ENCODE measurements around the gene ALAS1.

The ALAS1 gene

DNA sequence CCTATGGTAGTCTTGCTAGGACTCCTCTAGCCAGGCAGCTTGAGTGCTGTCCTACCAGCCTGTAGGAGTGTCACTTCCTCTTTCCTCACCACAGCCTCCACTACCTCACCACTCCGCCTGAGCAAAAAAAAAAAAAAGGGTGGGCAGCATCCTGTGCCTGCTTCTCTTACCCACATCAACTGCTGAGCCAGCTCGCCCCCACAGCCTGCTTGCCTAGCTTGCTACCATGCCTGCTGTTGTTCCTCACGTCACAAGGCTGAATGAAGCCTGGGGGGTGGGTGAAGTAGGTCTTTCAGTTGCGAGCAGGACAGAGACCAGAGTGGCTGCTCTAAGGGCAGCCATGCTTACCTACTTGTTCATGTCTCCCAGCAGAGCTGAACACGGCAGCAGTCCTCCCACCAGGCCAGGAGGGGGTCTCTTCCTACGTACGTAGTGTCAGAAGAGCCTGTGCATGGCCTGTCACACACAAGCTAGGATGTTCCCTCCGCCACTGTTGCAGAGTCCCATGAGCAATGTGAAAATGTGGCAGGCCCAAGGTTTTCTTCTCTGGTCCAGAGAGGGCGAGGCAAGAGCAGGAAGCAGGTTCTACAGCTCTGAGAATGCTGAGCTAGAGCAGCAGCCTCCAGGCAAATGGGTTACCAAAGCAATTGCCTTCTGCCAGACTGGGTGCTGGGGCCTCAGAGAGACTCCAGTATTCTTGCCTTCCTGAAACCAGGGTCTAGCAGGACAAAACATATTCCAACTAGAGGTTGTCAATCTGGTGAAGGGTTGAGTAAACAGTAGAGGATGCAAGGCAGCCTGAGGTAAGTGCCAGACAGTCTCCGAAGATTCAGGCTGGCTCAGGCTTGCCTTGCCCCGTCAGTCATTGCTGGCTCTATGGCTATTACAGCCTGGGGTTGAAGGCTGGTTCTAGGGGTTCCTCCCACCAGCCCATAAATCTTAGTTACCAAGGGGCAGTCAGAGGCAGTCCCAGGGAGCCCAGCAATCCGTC lies 55.6 kb downstream of the ALAS1 start:
- no peaks in the 10 kb centered on the region for H3K79me2 ChIP-seq (ENCODE audit: insufficient read depth, low read depth)
- H3K9ac ChIP-seq: no peak overlapping the region
- H3K4me2 ChIP-seq: peak overlapping the region; percentile 48; the same call in 1 of the 2 replicates
- H3K4me1 ChIP-seq (ENCODE audit: low read depth, poor library complexity, severe bottlenecking): peaks cover 33% of the 10 kb centered on the region
- TF ChIP-seq, protein P1, sequence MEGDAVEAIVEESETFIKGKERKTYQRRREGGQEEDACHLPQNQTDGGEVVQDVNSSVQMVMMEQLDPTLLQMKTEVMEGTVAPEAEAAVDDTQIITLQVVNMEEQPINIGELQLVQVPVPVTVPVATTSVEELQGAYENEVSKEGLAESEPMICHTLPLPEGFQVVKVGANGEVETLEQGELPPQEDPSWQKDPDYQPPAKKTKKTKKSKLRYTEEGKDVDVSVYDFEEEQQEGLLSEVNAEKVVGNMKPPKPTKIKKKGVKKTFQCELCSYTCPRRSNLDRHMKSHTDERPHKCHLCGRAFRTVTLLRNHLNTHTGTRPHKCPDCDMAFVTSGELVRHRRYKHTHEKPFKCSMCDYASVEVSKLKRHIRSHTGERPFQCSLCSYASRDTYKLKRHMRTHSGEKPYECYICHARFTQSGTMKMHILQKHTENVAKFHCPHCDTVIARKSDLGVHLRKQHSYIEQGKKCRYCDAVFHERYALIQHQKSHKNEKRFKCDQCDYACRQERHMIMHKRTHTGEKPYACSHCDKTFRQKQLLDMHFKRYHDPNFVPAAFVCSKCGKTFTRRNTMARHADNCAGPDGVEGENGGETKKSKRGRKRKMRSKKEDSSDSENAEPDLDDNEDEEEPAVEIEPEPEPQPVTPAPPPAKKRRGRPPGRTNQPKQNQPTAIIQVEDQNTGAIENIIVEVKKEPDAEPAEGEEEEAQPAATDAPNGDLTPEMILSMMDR (conservative IDR thresholded peaks at IDR 0.05; ENCODE audit: low read depth, low read length): no peak
- no peak overlapping the region for H2AFZ ChIP-seq (ENCODE audit: low read depth)
- H4K20me1 ChIP-seq (ENCODE audit: insufficient read depth): no peaks in the 10 kb centered on the region
- no peaks in the 10 kb centered on the region for H3K27me3 ChIP-seq (ENCODE audit: insufficient read depth, low read depth)
- H3K36me3 ChIP-seq (ENCODE audit: insufficient read depth): peaks cover 6% of the 10 kb centered on the region; the same call in 1 of the 2 replicates
- peak overlapping the region; percentile 66 for H3K27ac ChIP-seq
- H3K4me3 ChIP-seq (IDR thresholded peaks at IDR 0.05; ENCODE audit: insufficient read depth, low read depth, low read length): no peak overlapping the region

DNA sequence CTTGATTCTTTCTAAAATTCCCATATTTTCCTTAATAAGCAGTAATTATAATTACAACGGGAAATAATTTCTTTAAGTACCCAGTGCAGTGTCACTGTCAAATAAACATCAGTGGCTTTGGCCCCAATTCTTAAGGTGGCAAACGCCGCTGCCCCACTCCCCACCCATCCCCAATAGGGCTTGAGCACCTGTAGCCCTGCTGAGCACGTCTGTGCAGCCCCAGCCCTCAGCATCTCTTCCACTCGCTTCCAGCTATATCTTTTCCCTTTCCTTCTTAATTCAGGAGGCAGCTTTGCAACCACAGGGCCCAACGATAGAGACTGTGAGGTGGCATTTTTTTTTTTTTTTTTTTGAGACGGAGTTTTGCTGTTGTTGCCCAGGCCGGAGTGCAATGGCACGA lies 56.6 kb downstream of the ALAS1 start:
- Histone ChIP-seq H3K79me2 (ENCODE audit: insufficient read depth, low read depth) (no peaks in the 10 kb centered on the region), H4K20me1 (ENCODE audit: insufficient read depth) (no peaks in the 10 kb centered on the region), H3K4me2 (peak overlapping the region; percentile 48)

DNA sequence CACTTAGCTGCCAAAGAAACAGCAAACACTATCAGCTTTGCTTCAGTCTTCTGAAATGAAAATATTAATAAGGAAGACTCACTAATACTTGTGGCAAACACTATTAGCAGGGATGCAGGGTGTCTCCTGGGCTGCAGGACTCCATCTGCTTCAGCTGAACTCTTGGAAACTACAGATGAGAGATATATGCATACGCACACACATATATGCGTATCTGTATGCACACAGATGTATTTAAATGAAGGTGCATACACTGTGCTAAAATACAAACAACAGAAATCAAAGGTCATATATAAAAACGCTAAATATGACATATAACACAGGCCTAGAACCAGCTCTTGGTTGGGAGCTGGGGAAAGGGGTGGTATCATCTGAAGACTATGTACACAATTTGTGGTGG lies 58.2 kb downstream of the ALAS1 start:
- H2AFZ ChIP-seq (ENCODE audit: low read depth): no peak overlapping the region
- H3K4me1 ChIP-seq (ENCODE audit: low read depth, poor library complexity, severe bottlenecking): peaks cover 54% of the 10 kb centered on the region
- H3K36me3 ChIP-seq (ENCODE audit: insufficient read depth): peaks cover 6% of the 10 kb centered on the region; the same call in 1 of the 2 replicates
- H3K4me3 ChIP-seq (IDR thresholded peaks at IDR 0.05; ENCODE audit: insufficient read depth, low read depth, low read length): no peak overlapping the region
- H3K79me2 ChIP-seq (ENCODE audit: insufficient read depth, low read depth): peaks cover 2% of the 10 kb centered on the region; the same call in 1 of the 2 replicates
- H3K27me3 ChIP-seq (ENCODE audit: insufficient read depth, low read depth): no peaks in the 10 kb centered on the region
- TF ChIP-seq, protein P1 (conservative IDR thresholded peaks at IDR 0.05; ENCODE audit: low read depth, low read length): no peak
- no peak overlapping the region for H3K4me2 ChIP-seq
- H3K9ac ChIP-seq: no peak overlapping the region
- H4K20me1 ChIP-seq (ENCODE audit: insufficient read depth): no peaks in the 10 kb centered on the region
- no peak overlapping the region for H3K27ac ChIP-seq

More for the DNA sequence above, 56.6 kb downstream of the ALAS1 start:
- H3K4me3 ChIP-seq (IDR thresholded peaks at IDR 0.05; ENCODE audit: insufficient read depth, low read depth, low read length): no peak overlapping the region
- TF ChIP-seq, protein P1 (conservative IDR thresholded peaks at IDR 0.05; ENCODE audit: low read depth, low read length): no peak
- no peaks in the 10 kb centered on the region for H3K27me3 ChIP-seq (ENCODE audit: insufficient read depth, low read depth)
- H3K4me1 ChIP-seq (ENCODE audit: low read depth, poor library complexity, severe bottlenecking): peaks cover 42% of the 10 kb centered on the region
- H3K9ac ChIP-seq: no peak overlapping the region
- no peak overlapping the region for H3K27ac ChIP-seq
- peaks cover 6% of the 10 kb centered on the region; the same call in 1 of the 2 replicates for H3K36me3 ChIP-seq (ENCODE audit: insufficient read depth)
- H2AFZ ChIP-seq (ENCODE audit: low read depth): no peak overlapping the region

DNA sequence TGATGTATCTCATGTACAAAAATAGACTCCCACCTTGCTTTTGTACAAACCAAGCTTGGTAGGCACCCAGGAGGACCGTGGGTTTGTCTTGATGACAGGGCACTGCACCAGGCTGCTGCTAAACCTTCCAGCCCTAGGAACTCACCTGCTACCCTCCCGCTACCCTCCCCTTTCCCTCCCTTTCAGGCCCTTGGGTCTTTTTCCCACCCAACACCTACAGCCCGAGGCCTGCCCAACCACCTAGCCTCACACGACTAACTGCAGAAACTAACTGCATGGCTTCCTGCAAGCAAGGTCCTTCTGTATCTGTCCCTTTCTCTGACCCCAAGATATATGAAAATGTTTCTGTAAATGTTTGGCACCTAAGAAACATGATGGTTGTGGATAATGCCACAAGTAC lies 58.7 kb downstream of the ALAS1 start:
- Histone ChIP-seq H4K20me1 (ENCODE audit: insufficient read depth) (no peaks in the 10 kb centered on the region), H3K4me3 (IDR thresholded peaks at IDR 0.05; ENCODE audit: insufficient read depth, low read depth, low read length) (no peak overlapping the region), H3K4me2 (no peak overlapping the region), H3K79me2 (ENCODE audit: insufficient read depth, low read depth) (peaks cover 3% of the 10 kb centered on the region; the same call in 1 of the 2 replicates), H3K27ac (no peak overlapping the region), H2AFZ (ENCODE audit: low read depth) (no peak overlapping the region), H3K27me3 (ENCODE audit: insufficient read depth, low read depth) (no peaks in the 10 kb centered on the region), H3K4me1 (ENCODE audit: low read depth, poor library complexity, severe bottlenecking) (peaks cover 54% of the 10 kb centered on the region), H3K36me3 (ENCODE audit: insufficient read depth) (peaks cover 6% of the 10 kb centered on the region; the same call in 1 of the 2 replicates), H3K9ac (no peak overlapping the region)
- TF ChIP-seq, protein P1 (conservative IDR thresholded peaks at IDR 0.05; ENCODE audit: low read depth, low read length): no peak

Data from KMS-11 (cell line).